Measurements from ENCODE around the gene CSRP1.

DNA sequence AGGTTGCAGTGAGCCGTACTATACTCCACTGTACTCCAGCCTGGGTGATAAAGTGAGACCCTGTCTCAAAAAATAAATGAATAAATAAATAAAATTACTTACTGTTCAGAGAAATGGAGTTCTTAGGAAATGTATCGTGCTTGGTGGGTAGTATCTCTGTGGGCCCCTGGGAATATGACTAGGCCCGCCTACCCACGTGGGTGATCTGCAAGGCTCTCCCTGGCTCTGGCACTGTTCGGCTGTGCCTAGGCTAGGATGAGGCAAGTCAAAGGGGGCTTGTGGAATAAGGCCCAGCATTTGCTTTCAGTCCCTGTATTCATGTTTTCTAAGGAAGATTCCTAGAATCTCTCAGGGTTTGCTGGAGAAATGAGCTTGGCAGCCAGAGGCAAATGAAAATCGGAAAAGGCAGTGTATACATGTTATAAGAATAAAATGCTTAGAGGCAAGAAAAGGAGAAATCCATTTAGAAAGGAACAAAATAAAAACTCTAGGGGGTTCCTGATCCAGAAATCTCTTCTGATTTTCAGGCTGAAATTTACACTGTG lies 4.5 kb upstream of the CSRP1 start:
- TF ChIP-seq, protein P1, sequence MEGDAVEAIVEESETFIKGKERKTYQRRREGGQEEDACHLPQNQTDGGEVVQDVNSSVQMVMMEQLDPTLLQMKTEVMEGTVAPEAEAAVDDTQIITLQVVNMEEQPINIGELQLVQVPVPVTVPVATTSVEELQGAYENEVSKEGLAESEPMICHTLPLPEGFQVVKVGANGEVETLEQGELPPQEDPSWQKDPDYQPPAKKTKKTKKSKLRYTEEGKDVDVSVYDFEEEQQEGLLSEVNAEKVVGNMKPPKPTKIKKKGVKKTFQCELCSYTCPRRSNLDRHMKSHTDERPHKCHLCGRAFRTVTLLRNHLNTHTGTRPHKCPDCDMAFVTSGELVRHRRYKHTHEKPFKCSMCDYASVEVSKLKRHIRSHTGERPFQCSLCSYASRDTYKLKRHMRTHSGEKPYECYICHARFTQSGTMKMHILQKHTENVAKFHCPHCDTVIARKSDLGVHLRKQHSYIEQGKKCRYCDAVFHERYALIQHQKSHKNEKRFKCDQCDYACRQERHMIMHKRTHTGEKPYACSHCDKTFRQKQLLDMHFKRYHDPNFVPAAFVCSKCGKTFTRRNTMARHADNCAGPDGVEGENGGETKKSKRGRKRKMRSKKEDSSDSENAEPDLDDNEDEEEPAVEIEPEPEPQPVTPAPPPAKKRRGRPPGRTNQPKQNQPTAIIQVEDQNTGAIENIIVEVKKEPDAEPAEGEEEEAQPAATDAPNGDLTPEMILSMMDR (IDR thresholded peaks at IDR 0.05): no peak
- TF ChIP-seq EZH2 (IDR thresholded peaks at IDR 0.05; ENCODE audit: borderline replicate concordance, insufficient read depth, low read depth, low read length, poor library complexity, severe bottlenecking): no peak
